ENCODE measurements around the gene TRIM44.

DNA sequence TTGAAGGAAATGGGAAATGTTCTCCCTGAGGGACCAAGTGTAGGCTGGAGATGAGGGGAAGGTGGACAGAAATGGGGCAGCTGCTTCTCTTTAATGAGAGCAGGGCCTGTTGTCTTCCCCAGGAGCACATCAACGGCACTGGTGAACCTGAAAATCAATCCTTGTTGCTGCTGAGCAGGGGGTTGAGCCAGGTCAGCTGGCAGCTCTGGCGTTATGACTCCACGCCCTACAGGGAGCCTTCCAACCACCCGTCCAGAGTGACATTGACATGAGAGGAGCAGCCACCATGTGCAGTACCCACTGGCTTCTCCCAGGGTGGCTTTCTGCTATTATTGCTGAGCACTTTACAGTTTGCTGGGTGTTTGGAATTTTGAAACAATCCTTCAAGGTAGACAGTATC lies 164.4 kb downstream of the TRIM44 start:
- TF ChIP-seq, protein P1, sequence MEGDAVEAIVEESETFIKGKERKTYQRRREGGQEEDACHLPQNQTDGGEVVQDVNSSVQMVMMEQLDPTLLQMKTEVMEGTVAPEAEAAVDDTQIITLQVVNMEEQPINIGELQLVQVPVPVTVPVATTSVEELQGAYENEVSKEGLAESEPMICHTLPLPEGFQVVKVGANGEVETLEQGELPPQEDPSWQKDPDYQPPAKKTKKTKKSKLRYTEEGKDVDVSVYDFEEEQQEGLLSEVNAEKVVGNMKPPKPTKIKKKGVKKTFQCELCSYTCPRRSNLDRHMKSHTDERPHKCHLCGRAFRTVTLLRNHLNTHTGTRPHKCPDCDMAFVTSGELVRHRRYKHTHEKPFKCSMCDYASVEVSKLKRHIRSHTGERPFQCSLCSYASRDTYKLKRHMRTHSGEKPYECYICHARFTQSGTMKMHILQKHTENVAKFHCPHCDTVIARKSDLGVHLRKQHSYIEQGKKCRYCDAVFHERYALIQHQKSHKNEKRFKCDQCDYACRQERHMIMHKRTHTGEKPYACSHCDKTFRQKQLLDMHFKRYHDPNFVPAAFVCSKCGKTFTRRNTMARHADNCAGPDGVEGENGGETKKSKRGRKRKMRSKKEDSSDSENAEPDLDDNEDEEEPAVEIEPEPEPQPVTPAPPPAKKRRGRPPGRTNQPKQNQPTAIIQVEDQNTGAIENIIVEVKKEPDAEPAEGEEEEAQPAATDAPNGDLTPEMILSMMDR (IDR thresholded peaks at IDR 0.05): no peak
- TF ChIP-seq POLR2A (IDR thresholded peaks at IDR 0.05): no peak
